ENCODE results near the gene ACTN1.

ACTN1 gene

GRCh38 chr14:68931474-68932051 is 47.5 kb downstream of the ACTN1 start:
- H3K4me3 ChIP-seq (ENCODE audit: low read length), result no peak overlapping the region
- TF ChIP-seq, protein P1, sequence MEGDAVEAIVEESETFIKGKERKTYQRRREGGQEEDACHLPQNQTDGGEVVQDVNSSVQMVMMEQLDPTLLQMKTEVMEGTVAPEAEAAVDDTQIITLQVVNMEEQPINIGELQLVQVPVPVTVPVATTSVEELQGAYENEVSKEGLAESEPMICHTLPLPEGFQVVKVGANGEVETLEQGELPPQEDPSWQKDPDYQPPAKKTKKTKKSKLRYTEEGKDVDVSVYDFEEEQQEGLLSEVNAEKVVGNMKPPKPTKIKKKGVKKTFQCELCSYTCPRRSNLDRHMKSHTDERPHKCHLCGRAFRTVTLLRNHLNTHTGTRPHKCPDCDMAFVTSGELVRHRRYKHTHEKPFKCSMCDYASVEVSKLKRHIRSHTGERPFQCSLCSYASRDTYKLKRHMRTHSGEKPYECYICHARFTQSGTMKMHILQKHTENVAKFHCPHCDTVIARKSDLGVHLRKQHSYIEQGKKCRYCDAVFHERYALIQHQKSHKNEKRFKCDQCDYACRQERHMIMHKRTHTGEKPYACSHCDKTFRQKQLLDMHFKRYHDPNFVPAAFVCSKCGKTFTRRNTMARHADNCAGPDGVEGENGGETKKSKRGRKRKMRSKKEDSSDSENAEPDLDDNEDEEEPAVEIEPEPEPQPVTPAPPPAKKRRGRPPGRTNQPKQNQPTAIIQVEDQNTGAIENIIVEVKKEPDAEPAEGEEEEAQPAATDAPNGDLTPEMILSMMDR (conservative IDR thresholded peaks at IDR 0.05; ENCODE audit: low read depth, low read length), result no peak
- no peak for DNase-seq (ENCODE audit: low read depth)

DNA sequence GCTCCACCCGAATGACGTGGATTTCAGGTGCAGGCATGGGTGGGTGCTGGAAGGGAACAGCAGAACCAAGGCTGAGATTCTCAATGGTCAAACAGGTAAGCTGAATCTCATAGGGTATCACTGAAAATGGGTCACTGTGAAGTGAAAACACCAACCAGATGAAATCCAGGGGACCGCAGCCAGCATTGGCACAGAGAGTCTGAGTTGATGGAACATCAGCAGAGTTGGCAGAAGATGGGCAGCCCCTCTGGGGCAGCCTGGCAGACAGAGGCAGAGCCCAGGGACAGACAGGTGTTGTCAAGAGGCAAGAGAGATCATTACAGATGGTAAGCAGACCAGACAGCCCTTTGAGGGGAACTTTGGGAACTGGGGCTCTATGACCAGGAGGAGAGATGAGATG is 48.0 kb downstream of the ACTN1 start:
- DNase-seq (ENCODE audit: low read depth), result no peak
- H3K4me3 ChIP-seq (ENCODE audit: low read length), result no peak overlapping the region
- TF ChIP-seq, protein P1 (conservative IDR thresholded peaks at IDR 0.05; ENCODE audit: low read depth, low read length), result no peak

DNA sequence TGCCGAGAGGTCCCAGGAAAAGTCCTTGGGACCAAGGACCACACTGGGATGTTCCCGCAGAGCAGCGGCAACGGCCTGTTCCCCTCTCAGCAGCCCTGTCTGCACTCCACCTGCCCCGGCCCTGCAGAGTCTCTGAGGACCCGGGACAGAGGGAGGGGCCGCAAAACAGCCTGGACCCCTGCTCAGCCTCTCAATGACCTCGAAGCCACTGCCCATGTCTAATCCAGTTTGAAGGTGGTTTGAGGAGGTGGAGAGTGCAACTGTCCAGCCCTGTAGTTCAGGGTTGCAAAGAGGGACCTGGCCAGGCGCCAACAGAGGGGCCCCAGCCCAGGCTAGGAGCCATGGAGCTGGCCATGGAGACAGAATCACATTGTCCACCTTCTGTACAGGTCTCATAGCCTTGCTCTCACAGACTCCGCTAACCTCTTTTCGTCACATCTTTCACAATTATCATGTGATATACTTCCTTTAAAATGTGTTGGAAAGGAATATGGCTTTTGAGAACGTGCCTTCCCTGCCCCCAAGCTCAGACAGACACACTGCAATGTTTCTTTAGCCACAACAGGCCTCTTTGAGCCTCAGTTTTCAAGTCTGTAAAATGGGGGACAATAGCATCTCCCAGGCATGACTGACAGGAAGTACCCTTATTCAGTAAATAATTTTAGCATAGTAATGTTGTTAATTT is 49.3 kb downstream of the ACTN1 start:
- DNase-seq (ENCODE audit: low read depth), result no peak
- H3K4me3 ChIP-seq (ENCODE audit: low read length), result no peak overlapping the region
- TF ChIP-seq, protein P1 (conservative IDR thresholded peaks at IDR 0.05; ENCODE audit: low read depth, low read length), result no peak

GRCh38 chr14:68928770-68929550 is 50.1 kb downstream of the ACTN1 start:
- no peak for DNase-seq (ENCODE audit: low read depth)
- TF ChIP-seq, protein P1 (conservative IDR thresholded peaks at IDR 0.05; ENCODE audit: low read depth, low read length), result no peak
- no peak overlapping the region for H3K4me3 ChIP-seq (ENCODE audit: low read length)

GRCh38 chr14:68927956-68928675 is 51.0 kb downstream of the ACTN1 start:
- no peak for DNase-seq (ENCODE audit: low read depth)
- no peak overlapping the region for H3K4me3 ChIP-seq (ENCODE audit: low read length)
- TF ChIP-seq, protein P1 (conservative IDR thresholded peaks at IDR 0.05; ENCODE audit: low read depth, low read length), result no peak

GRCh38 chr14:68927089-68927488 is 52.0 kb downstream of the ACTN1 start:
- TF ChIP-seq, protein P1 (conservative IDR thresholded peaks at IDR 0.05; ENCODE audit: low read depth, low read length), result no peak
- DNase-seq (ENCODE audit: low read depth), result no peak
- H3K4me3 ChIP-seq (ENCODE audit: low read length), result no peak overlapping the region
